Osteocyte (in vitro differentiated cells): ENCODE data around the gene CDKN2B. TPM values are rescaled to one million over a fixed set of nuclear protein-coding genes. Genes with fewer than 3 reads are reported as not detected.
"Not testable (repeated sequence)": the region's sequence is repeated elsewhere in the genome, so short reads cannot be mapped to it uniquely, and the experiment has no call there.

Source experiments
- DNase-seq: peaks from one replicate; pipeline ENCODE4 v3.0.0; 2021; ENCODE audit warnings: mixed read lengths; ENCODE audit not compliant: unreplicated experiment; ENCODE audit errors: extremely low spot score
- H3K27ac Mint-ChIP-seq: one replicate; pipeline ENCODE4 v1.8.0; 2021; ENCODE audit warnings: mild to moderate bottlenecking, mixed read lengths; ENCODE audit not compliant: unreplicated experiment
- H3K27me3 Mint-ChIP-seq: one replicate; pipeline ENCODE4 v1.8.0; 2021; ENCODE audit warnings: mixed read lengths; ENCODE audit not compliant: unreplicated experiment
- H3K36me3 Mint-ChIP-seq: one replicate; pipeline ENCODE4 v1.8.0; 2021; ENCODE audit warnings: mixed read lengths; ENCODE audit not compliant: unreplicated experiment
- H3K4me1 Mint-ChIP-seq: one replicate; pipeline ENCODE4 v1.8.0; 2021; ENCODE audit warnings: mixed read lengths; ENCODE audit not compliant: unreplicated experiment
- H3K4me3 Mint-ChIP-seq: one replicate; pipeline ENCODE4 v1.8.0; 2021; ENCODE audit warnings: mild to moderate bottlenecking, moderate library complexity, mixed read lengths; ENCODE audit not compliant: unreplicated experiment
- H3K9me3 Mint-ChIP-seq: one replicate; pipeline ENCODE4 v1.8.0; 2021; ENCODE audit warnings: mixed read lengths; ENCODE audit not compliant: unreplicated experiment
- CTCF ChIP-seq: fragments of 200-600 bp; sonication (generic); IDR thresholded peaks from 2 replicates; pipeline ENCODE4 v1.5.0; 2021; ENCODE audit warnings: antibody characterized with exemption, mild to moderate bottlenecking, moderate library complexity
- long read RNA-seq: library from polyadenylated mRNA; unstranded; transcript quantifications from one replicate; pipeline ENCODE4 v2.0.0, GENCODE V29; 2021
- total RNA-seq: library from RNA; stranded (reverse); gene quantifications from 2 replicates; pipeline ENCODE4 v1.2.1, GENCODE V29; 2021

The CDKN2B gene, protein sequence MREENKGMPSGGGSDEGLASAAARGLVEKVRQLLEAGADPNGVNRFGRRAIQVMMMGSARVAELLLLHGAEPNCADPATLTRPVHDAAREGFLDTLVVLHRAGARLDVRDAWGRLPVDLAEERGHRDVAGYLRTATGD
- 22.9 and 23.3 TPM in 2 replicates for total RNA-seq
- long read RNA-seq, transcript CDKN2B-201 (2 exons, 3,911 nt): major isoform, 30 of 35 reads
- long read RNA-seq, partial matches to known transcripts: 0 of 35 reads
- long read RNA-seq, other reads (novel, unspliced or antisense): 4 of 35 reads

GRCh38 chr9:22008717-22009505 is at the start of gene CDKN2B:
TSS of gene CDKN2B (minus strand) at chr9:22009305. CDS start at chr9:22008953, 352 bp downstream.
- Mint-ChIP-seq H3K4me3 (peak within 1 kb of the TSS; percentile 96), H3K27ac (peak within 1 kb of the TSS; percentile 96), H3K27me3 (peaks cover 3% of the 10 kb centered on the region), H3K9me3 (no peaks in the 10 kb centered on the region), H3K36me3 (peaks cover 26% of the 10 kb centered on the region), H3K4me1 (peaks cover 42% of the 10 kb centered on the region)
- DNase-seq: peak; percentile 99
- peak; percentile 99 for TF ChIP-seq CTCF

- peaks cover 17% of the 10 kb centered on the region for H3K4me1 Mint-ChIP-seq
- H3K27ac Mint-ChIP-seq, H3K9me3 Mint-ChIP-seq, H3K4me3 Mint-ChIP-seq, DNase-seq, H3K27me3 Mint-ChIP-seq: not testable (repeated sequence)
- H3K36me3 Mint-ChIP-seq: peaks cover 13% of the 10 kb centered on the region
These were observed 48.9 kb upstream of the CDKN2B start for GRCh38 chr9:22057972-22058371.

DNA sequence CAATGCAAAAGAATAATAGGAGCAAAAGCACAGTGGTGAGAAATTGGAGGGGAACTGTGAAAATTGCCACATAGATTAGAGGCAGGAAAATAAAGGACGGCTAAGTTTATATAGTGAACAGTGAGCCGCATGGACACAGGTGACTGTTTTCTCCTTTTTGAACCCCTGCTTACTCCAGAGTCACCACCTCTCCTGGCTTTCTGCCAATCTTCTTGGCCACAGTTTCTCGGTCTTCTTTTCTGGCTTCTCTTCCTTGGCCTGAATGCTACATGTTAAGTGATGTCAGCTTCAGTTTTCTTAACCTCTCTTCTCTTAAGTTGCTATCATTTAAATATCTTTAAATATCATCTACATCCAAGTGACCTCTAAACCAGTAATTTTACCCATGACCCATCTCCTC is 47.3 kb upstream of the CDKN2B start:
- Mint-ChIP-seq H3K27ac (no peak overlapping the region), H3K27me3 (no peaks in the 10 kb centered on the region)
- no peak for DNase-seq

GRCh38 chr9:22055090-22055489 is 46.0 kb upstream of the CDKN2B start:
- Mint-ChIP-seq H3K9me3 (no peaks in the 10 kb centered on the region), H3K27me3 (no peaks in the 10 kb centered on the region), H3K27ac (peak overlapping the region; percentile 66), H3K4me1 (peaks cover 37% of the 10 kb centered on the region), H3K36me3 (peaks cover 12% of the 10 kb centered on the region), H3K4me3 (no peak overlapping the region)
- TF ChIP-seq CTCF: no peak
- no peak for DNase-seq

More for the DNA sequence above, 47.3 kb upstream of the CDKN2B start:
- Mint-ChIP-seq H3K4me1 (peaks cover 33% of the 10 kb centered on the region), H3K9me3 (no peaks in the 10 kb centered on the region), H3K4me3 (no peak overlapping the region), H3K36me3 (peaks cover 12% of the 10 kb centered on the region)
- TF ChIP-seq CTCF: no peak

GRCh38 chr9:22054529-22054928 is 45.4 kb upstream of the CDKN2B start:
- no peak for TF ChIP-seq CTCF
- Mint-ChIP-seq H3K4me3 (no peak overlapping the region), H3K27ac (no peak overlapping the region), H3K4me1 (peaks cover 37% of the 10 kb centered on the region), H3K27me3 (no peaks in the 10 kb centered on the region), H3K36me3 (peaks cover 12% of the 10 kb centered on the region), H3K9me3 (no peaks in the 10 kb centered on the region)
- DNase-seq: no peak
